WTC11 (cell line): Measurements from ENCODE around the gene ZNF3. TPM values are rescaled to one million over a fixed set of nuclear protein-coding genes. Genes with fewer than 3 reads are reported as not detected.
A peak's percentile ranks its signal among the peaks of the same experiment; 100 is the strongest.

ENCODE experiments used
- ATAC-seq: fragments of 200-7000 bp; cut with Tn5 transposase; 2 replicates; pipeline ENCODE4 v1.10.0; 2021; ENCODE audit warnings: mild to moderate bottlenecking, moderate library complexity
- CTCF ChIA-PET: fragments of 300-600 bp; sonication (Branson Sonifier 250); formaldehyde crosslinking; loops from one replicate; lab custom pipeline; 2021; ENCODE audit warnings: antibody characterized with exemption; lab: Charles Lee
- POLR2A ChIA-PET: fragments of 350-600 bp; sonication (Branson Sonifier 250); formaldehyde crosslinking; loops from one replicate; lab custom pipeline; 2021; ENCODE audit warnings: antibody characterized with exemption; lab: Charles Lee
- DNase-seq: peaks from one replicate; pipeline ENCODE4 v3.0.0; 2021; ENCODE audit warnings: low spot score
- H3K27ac Mint-ChIP-seq: 2 replicates; pipeline ENCODE4 v1.8.0; 2021; ENCODE audit warnings: mixed read lengths
- H3K27me3 Mint-ChIP-seq: 2 replicates; pipeline ENCODE4 v1.8.0; 2021; ENCODE audit warnings: low read depth, mild to moderate bottlenecking, moderate library complexity, mixed read lengths
- H3K36me3 Mint-ChIP-seq: 2 replicates; pipeline ENCODE4 v1.8.0; 2021; ENCODE audit warnings: mixed read lengths
- H3K4me1 Mint-ChIP-seq: 2 replicates; pipeline ENCODE4 v1.8.0; 2022; ENCODE audit warnings: mixed read lengths
- H3K4me3 Mint-ChIP-seq: 2 replicates; pipeline ENCODE4 v1.8.0; 2021; ENCODE audit warnings: mild to moderate bottlenecking, moderate library complexity, mixed read lengths
- H3K9me3 Mint-ChIP-seq: 2 replicates; pipeline ENCODE4 v1.8.0; 2021; ENCODE audit warnings: mixed read lengths
- ATF1 ChIP-seq: sonication (generic); formaldehyde crosslinking; IDR thresholded peaks from 2 replicates; pipeline ENCODE4 v1.8.1; 2023; ENCODE audit warnings: mild to moderate bottlenecking, moderate library complexity, missing genetic modification reagents
- ATF3 ChIP-seq: sonication (generic); formaldehyde crosslinking; conservative IDR thresholded peaks from 2 replicates; pipeline ENCODE4 v1.8.1; 2022; ENCODE audit warnings: mild to moderate bottlenecking, missing genetic modification reagents
- CREM ChIP-seq: sonication (generic); formaldehyde crosslinking; IDR thresholded peaks from 2 replicates; pipeline ENCODE4 v1.8.1; 2022; ENCODE audit warnings: mild to moderate bottlenecking, missing genetic modification reagents, moderate library complexity
- E2F5 ChIP-seq: sonication (generic); formaldehyde crosslinking; IDR thresholded peaks from 2 replicates; pipeline ENCODE4 v1.8.1; 2022; ENCODE audit warnings: mild to moderate bottlenecking, moderate library complexity, missing genetic modification reagents
- ELF4 ChIP-seq: sonication (generic); formaldehyde crosslinking; IDR thresholded peaks from 2 replicates; pipeline ENCODE4 v1.8.1; 2022; ENCODE audit warnings: low read depth, mild to moderate bottlenecking, moderate library complexity, missing genetic modification reagents
- EMX1 ChIP-seq: fragments of 250-450 bp; sonication (Bioruptor Pico); IDR thresholded peaks from 2 replicates; pipeline ENCODE4 v1.8.0; 2021; ENCODE audit warnings: mild to moderate bottlenecking
- GABPB1 ChIP-seq: sonication (generic); formaldehyde crosslinking; IDR thresholded peaks from 2 replicates; pipeline ENCODE4 v1.8.1; 2023; ENCODE audit warnings: mild to moderate bottlenecking, missing genetic modification reagents
- HMGA2 ChIP-seq: fragments of 250-450 bp; sonication (Bioruptor Pico); IDR thresholded peaks from 2 replicates; pipeline ENCODE4 v1.4.0; 2021; ENCODE audit warnings: mild to moderate bottlenecking, moderate library complexity
- HMGXB4 ChIP-seq: sonication (generic); formaldehyde crosslinking; IDR thresholded peaks from 2 replicates; pipeline ENCODE4 v1.8.1; 2023; ENCODE audit warnings: mild to moderate bottlenecking, moderate library complexity, missing genetic modification reagents
- MAX ChIP-seq: sonication (generic); formaldehyde crosslinking; IDR thresholded peaks from 2 replicates; pipeline ENCODE4 v1.8.0; 2022; ENCODE audit warnings: mild to moderate bottlenecking, missing genetic modification reagents
- MLX ChIP-seq: sonication (generic); formaldehyde crosslinking; IDR thresholded peaks from 2 replicates; pipeline ENCODE4 v1.8.1; 2023; ENCODE audit warnings: mild to moderate bottlenecking, missing genetic modification reagents, moderate library complexity
- MYBL2 ChIP-seq: sonication (generic); formaldehyde crosslinking; IDR thresholded peaks from 2 replicates; pipeline ENCODE4 v1.8.1; 2023; ENCODE audit warnings: mild to moderate bottlenecking, moderate library complexity, missing genetic modification reagents
- NFATC4 ChIP-seq: fragments of 250-450 bp; sonication (Bioruptor Pico); IDR thresholded peaks from 2 replicates; pipeline ENCODE4 v1.9.0; 2021; ENCODE audit warnings: mild to moderate bottlenecking
- PREB ChIP-seq: sonication (generic); formaldehyde crosslinking; IDR thresholded peaks from 2 replicates; pipeline ENCODE4 v1.8.1; 2022; ENCODE audit warnings: mild to moderate bottlenecking, missing genetic modification reagents, moderate library complexity, borderline replicate concordance
- RELA ChIP-seq: sonication (generic); formaldehyde crosslinking; IDR thresholded peaks from 2 replicates; pipeline ENCODE4 v1.8.1; 2022; ENCODE audit warnings: missing genetic modification reagents, mild to moderate bottlenecking, borderline replicate concordance
- USF1 ChIP-seq: sonication (generic); formaldehyde crosslinking; IDR thresholded peaks from 2 replicates; pipeline ENCODE4 v1.8.0; 2022; ENCODE audit warnings: mild to moderate bottlenecking, missing genetic modification reagents
- ZBTB43 ChIP-seq: sonication (generic); formaldehyde crosslinking; IDR thresholded peaks from 2 replicates; pipeline ENCODE4 v1.8.1; 2023; ENCODE audit warnings: mild to moderate bottlenecking, missing genetic modification reagents
- ZNF138 ChIP-seq: sonication (generic); formaldehyde crosslinking; conservative IDR thresholded peaks from 2 replicates; pipeline ENCODE4 v1.8.1; 2022; ENCODE audit warnings: mild to moderate bottlenecking, moderate library complexity, missing genetic modification reagents
- ZNF317 ChIP-seq: sonication (generic); formaldehyde crosslinking; IDR thresholded peaks from 2 replicates; pipeline ENCODE4 v1.8.1; 2023; ENCODE audit warnings: low read depth, mild to moderate bottlenecking, moderate library complexity, missing genetic modification reagents, borderline replicate concordance
- ZNF671 ChIP-seq: fragments of 250-450 bp; sonication (Bioruptor Pico); IDR thresholded peaks from 2 replicates; pipeline ENCODE4 v1.8.0; 2021; ENCODE audit warnings: mild to moderate bottlenecking
- total RNA-seq: library from RNA; stranded (reverse); gene quantifications from 3 replicates; pipeline ENCODE4 v1.2.3, GENCODE V29; 2021

ZNF3 gene
- total RNA-seq, 1 experiment from 2014 or later: 48.3 TPM

- Mint-ChIP-seq H3K36me3 (peaks cover 70% of the 10 kb centered on the region), H3K27me3 (no peaks in the 10 kb centered on the region), H3K27ac (peak overlapping the region; percentile 99), H3K4me1 (peaks cover 24% of the 10 kb centered on the region), H3K9me3 (no peaks in the 10 kb centered on the region), H3K4me3 (peak overlapping the region; percentile 91)
- ChIA-PET CTCF (no interaction called here), POLR2A (interaction anchor here (3.6 kb wide), 1 partner anchor 9 kb away, joined by 41 read pairs; the partner anchor contains the start of gene COPS6)
- DNase-seq: no peak
- ATAC-seq: no peak
- 0 out of 2 replicates have a peak, but pooled peaks have one; percentile 3 for TF ChIP-seq NFATC4
- TF ChIP-seq ZNF671 (CRISPR knock-in tag): peak; percentile 61; the same call in 1 of the 2 replicates
- TF ChIP-seq EMX1 (CRISPR knock-in tag): peak; percentile 23; the same call in 1 of the 2 replicates
- TF ChIP-seq MLX (CRISPR knock-in tag): no peak
Observed at GRCh38 chr7:100099452-100099851, 17.9 kb upstream of the ZNF3 start.

- H3K27ac Mint-ChIP-seq: peak overlapping the region; percentile 84
- TF ChIP-seq MYBL2 (no peak), MAX (no peak), CREM (CRISPR knock-in tag) (no peak)
- TF ChIP-seq, all 79 proteins: peak for 0
- Mint-ChIP-seq H3K36me3 (peaks cover 74% of the 10 kb centered on the region), H3K27me3 (no peaks in the 10 kb centered on the region), H3K4me3 (peak overlapping the region; percentile 91), H3K9me3 (no peaks in the 10 kb centered on the region), H3K4me1 (peaks cover 24% of the 10 kb centered on the region)
- no peak for DNase-seq
- ChIA-PET POLR2A (interaction anchor here (3.6 kb wide), 1 partner anchor 9 kb away, joined by 41 read pairs; the partner anchor contains the start of gene COPS6), CTCF (no interaction called here)
- ATAC-seq: no peak
Observed at GRCh38 chr7:100098913-100099312, 17.4 kb upstream of the ZNF3 start.

GRCh38 chr7:100095704-100096103 is 14.2 kb upstream of the ZNF3 start:
- Mint-ChIP-seq H3K36me3 (peaks cover 99% of the 10 kb centered on the region), H3K4me3 (no peak overlapping the region; the same call in 1 of the 2 replicates), H3K9me3 (no peaks in the 10 kb centered on the region), H3K27me3 (no peaks in the 10 kb centered on the region), H3K4me1 (peaks cover 20% of the 10 kb centered on the region), H3K27ac (peak overlapping the region; percentile 88)
- ChIA-PET POLR2A (interaction anchor here (0.9 kb wide), 1 partner anchor 151 kb away, joined by 3 read pairs; no protein-coding TSS in a partner anchor), CTCF (no interaction called here)
- TF ChIP-seq RELA (CRISPR knock-in tag): no peak
- TF ChIP-seq ZNF317 (CRISPR knock-in tag): no peak
- TF ChIP-seq ATF1 (CRISPR knock-in tag): no peak
- no peak for TF ChIP-seq PREB
- ATAC-seq (no peak), DNase-seq (no peak)

- Mint-ChIP-seq H3K36me3 (peaks cover 100% of the 10 kb centered on the region), H3K4me3 (no peak overlapping the region), H3K27me3 (no peaks in the 10 kb centered on the region), H3K4me1 (peaks cover 20% of the 10 kb centered on the region), H3K27ac (peak overlapping the region; percentile 87), H3K9me3 (no peaks in the 10 kb centered on the region)
- POLR2A ChIA-PET: interaction anchor here (0.9 kb wide), 1 partner anchor 151 kb away, joined by 3 read pairs; no protein-coding TSS in a partner anchor
- no peak for DNase-seq
- CTCF ChIA-PET: no interaction called here
- no peak for ATAC-seq
- TF ChIP-seq ZNF671 (CRISPR knock-in tag): no peak
- TF ChIP-seq HMGA2 (CRISPR knock-in tag): no peak
- TF ChIP-seq NFATC4: no peak
- TF ChIP-seq PREB: no peak
- no peak for TF ChIP-seq USF1 (CRISPR knock-in tag)
- no peak for TF ChIP-seq ATF3 (CRISPR knock-in tag)
- TF ChIP-seq HMGXB4: no peak
- TF ChIP-seq ZBTB43 (CRISPR knock-in tag): no peak
- TF ChIP-seq E2F5 (CRISPR knock-in tag): no peak
- TF ChIP-seq ELF4 (CRISPR knock-in tag): no peak
- no peak for TF ChIP-seq ZNF138 (CRISPR knock-in tag)
- TF ChIP-seq GABPB1 (CRISPR knock-in tag): no peak
Observed at GRCh38 chr7:100095289-100095688, 13.8 kb upstream of the ZNF3 start.
